ENCODE results near the gene SERPINB7. TPM values are rescaled to one million over a fixed set of nuclear protein-coding genes. Genes with fewer than 3 reads are reported as not detected.

Gene SERPINB7
- total RNA-seq, 1 donor from 2014 or later = 18.0 TPM

DNA sequence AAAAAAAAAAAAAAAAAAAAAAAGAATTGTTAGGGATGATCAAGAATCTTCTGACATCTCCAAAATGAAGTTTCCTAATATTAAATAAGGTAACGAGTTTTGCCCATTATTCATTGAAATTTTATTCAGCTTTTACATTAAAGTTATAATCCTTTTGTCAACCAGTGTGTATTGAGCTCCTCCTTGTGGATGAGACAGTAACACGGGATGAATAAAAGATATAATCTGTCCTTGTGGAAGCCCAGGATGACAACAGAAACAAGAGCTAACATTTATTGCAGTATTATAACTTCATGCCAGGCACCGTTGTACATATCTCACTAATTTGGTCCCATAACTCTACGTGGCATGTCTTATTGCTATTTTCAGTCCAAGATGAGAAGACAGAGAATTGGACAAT is 33.4 kb upstream of the SERPINB7 start:
- Mint-ChIP-seq H3K9me3 (ENCODE audit: unreplicated experiment) (peaks cover 4% of the 10 kb centered on the region), H3K4me1 (ENCODE audit: low read depth, unreplicated experiment) (peaks cover 3% of the 10 kb centered on the region)

GRCh38 chr18:63747006-63747405 is 28.2 kb upstream of the SERPINB7 start:
- FAIRE-seq (peak; percentile 56), DNase-seq (ENCODE audit: low read depth) (no peak)
- H2AFZ ChIP-seq (ENCODE audit: low read depth, low read length) = no peak overlapping the region
- TF ChIP-seq EZH2 (IDR thresholded peaks at IDR 0.05; ENCODE audit: insufficient read depth, low read length) (no peak), CTCF (IDR thresholded peaks at IDR 0.05; ENCODE audit: insufficient read depth, low read depth, low read length) (no peak)
- no peaks in the 10 kb centered on the region for H3K36me3 Mint-ChIP-seq (ENCODE audit: low read depth, unreplicated experiment)
- H3K9ac ChIP-seq (ENCODE audit: low read length) = no peak overlapping the region
- no peaks in the 10 kb centered on the region for H3K27me3 Mint-ChIP-seq (ENCODE audit: low read depth, unreplicated experiment)
- no peak overlapping the region for H3K4me3 ChIP-seq (ENCODE audit: insufficient read depth, low read depth, low read length)
- no peaks in the 10 kb centered on the region for H3K9me3 ChIP-seq (ENCODE audit: insufficient read depth, low read depth, low read length)
- peaks cover 2% of the 10 kb centered on the region for H3K9me3 Mint-ChIP-seq (ENCODE audit: unreplicated experiment)
- H3K4me2 ChIP-seq (ENCODE audit: low read length) = no peak overlapping the region
- no peaks in the 10 kb centered on the region for H4K20me1 ChIP-seq (ENCODE audit: insufficient read depth, low read length)
- H3K4me3 Mint-ChIP-seq (ENCODE audit: unreplicated experiment) = no peak overlapping the region
- H3K27ac ChIP-seq (ENCODE audit: low read depth, low read length) = no peak overlapping the region
- H3K36me3 ChIP-seq (ENCODE audit: insufficient read depth, low read length) = no peaks in the 10 kb centered on the region
- H3K4me1 Mint-ChIP-seq (ENCODE audit: low read depth, unreplicated experiment) = no peaks in the 10 kb centered on the region
- no peaks in the 10 kb centered on the region for H3K79me2 ChIP-seq (ENCODE audit: insufficient read depth, low read length)
- H3K4me1 ChIP-seq (ENCODE audit: insufficient read depth, low read length) = no peaks in the 10 kb centered on the region
- no peaks in the 10 kb centered on the region for H3K27me3 ChIP-seq (ENCODE audit: insufficient read depth, low read length)
- no peak overlapping the region for H3K27ac Mint-ChIP-seq (ENCODE audit: unreplicated experiment)

More for the DNA sequence above, 33.4 kb upstream of the SERPINB7 start:
- Histone ChIP-seq H3K79me2 (ENCODE audit: insufficient read depth, low read length) (no peaks in the 10 kb centered on the region), H3K27me3 (ENCODE audit: insufficient read depth, low read length) (no peaks in the 10 kb centered on the region), H3K9me3 (ENCODE audit: insufficient read depth, low read depth, low read length) (no peaks in the 10 kb centered on the region), H2AFZ (ENCODE audit: low read depth, low read length) (no peak overlapping the region), H3K4me1 (ENCODE audit: insufficient read depth, low read length) (no peaks in the 10 kb centered on the region), H3K4me3 (ENCODE audit: insufficient read depth, low read depth, low read length) (no peak overlapping the region), H4K20me1 (ENCODE audit: insufficient read depth, low read length) (no peaks in the 10 kb centered on the region), H3K4me2 (ENCODE audit: low read length) (no peak overlapping the region), H3K36me3 (ENCODE audit: insufficient read depth, low read length) (no peaks in the 10 kb centered on the region), H3K27ac (ENCODE audit: low read depth, low read length) (no peak overlapping the region), H3K9ac (ENCODE audit: low read length) (no peak overlapping the region)
- DNase-seq (ENCODE audit: low read depth) = no peak
- TF ChIP-seq EZH2 (IDR thresholded peaks at IDR 0.05; ENCODE audit: insufficient read depth, low read length) (no peak), CTCF (IDR thresholded peaks at IDR 0.05; ENCODE audit: insufficient read depth, low read depth, low read length) (peak; percentile 58)
- Mint-ChIP-seq H3K27me3 (ENCODE audit: low read depth, unreplicated experiment) (no peaks in the 10 kb centered on the region), H3K36me3 (ENCODE audit: low read depth, unreplicated experiment) (no peaks in the 10 kb centered on the region), H3K27ac (ENCODE audit: unreplicated experiment) (no peak overlapping the region), H3K4me3 (ENCODE audit: unreplicated experiment) (no peak overlapping the region)
- peak; percentile 9 for FAIRE-seq

DNA sequence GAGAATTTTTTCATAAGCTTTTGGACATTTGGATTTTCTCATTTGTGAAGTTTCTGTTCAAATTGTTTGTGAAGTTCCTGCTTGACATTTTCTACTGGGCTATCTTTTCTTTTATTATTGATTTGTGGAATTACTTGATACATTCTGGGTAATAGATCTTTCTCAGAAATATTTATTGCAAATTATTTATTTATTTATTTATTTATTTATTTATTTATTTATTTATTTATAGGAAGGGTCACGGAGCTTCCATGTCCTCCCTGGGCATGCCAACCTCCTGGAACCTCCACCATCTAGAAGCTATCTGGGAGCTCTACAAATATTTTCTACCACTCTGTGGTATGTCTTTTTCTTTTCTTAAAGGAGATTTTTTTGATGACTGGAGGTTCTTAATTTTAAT is 25.7 kb upstream of the SERPINB7 start:
- Mint-ChIP-seq H3K27ac (ENCODE audit: unreplicated experiment) (no peak overlapping the region), H3K4me1 (ENCODE audit: low read depth, unreplicated experiment) (no peaks in the 10 kb centered on the region), H3K9me3 (ENCODE audit: unreplicated experiment) (peaks cover 2% of the 10 kb centered on the region), H3K36me3 (ENCODE audit: low read depth, unreplicated experiment) (no peaks in the 10 kb centered on the region), H3K27me3 (ENCODE audit: low read depth, unreplicated experiment) (no peaks in the 10 kb centered on the region), H3K4me3 (ENCODE audit: unreplicated experiment) (no peak overlapping the region)
- no peaks in the 10 kb centered on the region for H3K9me3 ChIP-seq (ENCODE audit: insufficient read depth, low read depth, low read length)
- H3K4me3 ChIP-seq (ENCODE audit: insufficient read depth, low read depth, low read length) = no peak overlapping the region
- H3K9ac ChIP-seq (ENCODE audit: low read length) = no peak overlapping the region
- no peaks in the 10 kb centered on the region for H3K36me3 ChIP-seq (ENCODE audit: insufficient read depth, low read length)
- no peaks in the 10 kb centered on the region for H3K27me3 ChIP-seq (ENCODE audit: insufficient read depth, low read length)
- H2AFZ ChIP-seq (ENCODE audit: low read depth, low read length) = no peak overlapping the region
- no peaks in the 10 kb centered on the region for H3K79me2 ChIP-seq (ENCODE audit: insufficient read depth, low read length)
- no peak for TF ChIP-seq EZH2 (IDR thresholded peaks at IDR 0.05; ENCODE audit: insufficient read depth, low read length)
- no peak for TF ChIP-seq CTCF (IDR thresholded peaks at IDR 0.05; ENCODE audit: insufficient read depth, low read depth, low read length)
- H3K4me2 ChIP-seq (ENCODE audit: low read length) = no peak overlapping the region
- H4K20me1 ChIP-seq (ENCODE audit: insufficient read depth, low read length) = no peaks in the 10 kb centered on the region
- no peaks in the 10 kb centered on the region for H3K4me1 ChIP-seq (ENCODE audit: insufficient read depth, low read length)
- DNase-seq (ENCODE audit: low read depth) (no peak), FAIRE-seq (no peak)
- H3K27ac ChIP-seq (ENCODE audit: low read depth, low read length) = no peak overlapping the region
